ENCODE data around the gene CSNK1A1.
"Not testable (repeated sequence)": the region's sequence is repeated elsewhere in the genome, so short reads cannot be mapped to it uniquely, and the experiment has no call there.

Gene CSNK1A1

GRCh38 chr5:149452665-149453617, 98.3 kb downstream of the CSNK1A1 start:
- no peak for DNase-seq

DNA sequence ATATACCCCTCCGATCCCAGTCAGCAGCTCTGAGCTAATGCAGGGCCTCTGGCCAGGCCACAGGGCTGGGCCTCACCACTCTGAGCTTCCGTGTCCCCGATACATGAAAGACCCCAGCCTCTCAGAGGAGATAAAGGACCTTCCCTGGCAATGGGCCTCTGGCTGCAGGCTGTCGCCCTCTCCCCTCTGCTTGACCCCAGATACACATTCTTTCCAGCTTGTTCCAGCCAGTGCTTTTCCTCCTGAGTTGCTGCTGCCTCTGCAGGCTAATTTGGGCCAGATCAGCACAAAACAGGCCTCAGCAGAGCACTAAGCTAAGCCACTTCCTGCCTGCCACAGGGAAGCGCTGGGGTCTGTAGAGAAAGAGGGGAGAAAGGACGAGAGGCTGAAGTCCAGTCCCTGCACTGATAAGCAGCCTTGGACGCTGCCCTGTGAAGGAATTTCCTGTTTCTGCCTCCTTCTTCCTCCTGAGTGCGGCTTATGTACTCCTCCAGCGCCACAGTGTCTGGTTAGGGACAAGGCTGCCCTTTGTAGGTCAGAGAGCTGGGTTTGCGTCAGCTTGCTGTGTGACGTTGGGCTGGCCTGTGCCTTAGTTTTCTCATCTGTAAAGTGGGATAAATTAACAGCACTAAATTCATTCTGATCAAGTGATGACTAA, 99.1 kb downstream of the CSNK1A1 start:
- DNase-seq: no peak

GRCh38 chr5:149450199-149450598, 101.0 kb downstream of the CSNK1A1 start:
- no peak for DNase-seq

- DNase-seq: no peak
Observed at GRCh38 chr5:149448831-149449714, 102.2 kb downstream of the CSNK1A1 start.

- DNase-seq: no peak
Observed at GRCh38 chr5:149448431-149448830, 102.8 kb downstream of the CSNK1A1 start.

- DNase-seq: no peak
Observed at GRCh38 chr5:149447373-149448367, 103.6 kb downstream of the CSNK1A1 start.

DNA sequence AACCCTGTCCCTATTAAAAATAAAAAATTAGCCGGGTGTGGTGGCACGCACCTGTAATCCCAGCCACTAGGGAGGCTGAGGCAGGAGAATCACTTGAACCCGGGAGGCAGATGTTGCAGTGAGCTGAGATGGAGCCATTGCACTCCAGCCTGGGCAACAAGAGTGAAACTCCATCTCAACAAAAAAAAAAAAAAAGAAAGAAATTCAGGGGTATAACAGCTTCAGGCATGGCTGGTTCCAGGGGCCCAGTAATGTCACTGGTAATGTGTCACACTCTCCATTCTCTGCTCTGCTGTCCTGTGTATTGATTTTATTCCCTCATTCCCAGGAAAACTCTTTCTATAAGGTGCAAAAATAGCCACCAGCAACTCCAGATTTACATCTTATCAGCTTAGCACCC, 104.4 kb downstream of the CSNK1A1 start:
- DNase-seq: not testable (repeated sequence)

DNA sequence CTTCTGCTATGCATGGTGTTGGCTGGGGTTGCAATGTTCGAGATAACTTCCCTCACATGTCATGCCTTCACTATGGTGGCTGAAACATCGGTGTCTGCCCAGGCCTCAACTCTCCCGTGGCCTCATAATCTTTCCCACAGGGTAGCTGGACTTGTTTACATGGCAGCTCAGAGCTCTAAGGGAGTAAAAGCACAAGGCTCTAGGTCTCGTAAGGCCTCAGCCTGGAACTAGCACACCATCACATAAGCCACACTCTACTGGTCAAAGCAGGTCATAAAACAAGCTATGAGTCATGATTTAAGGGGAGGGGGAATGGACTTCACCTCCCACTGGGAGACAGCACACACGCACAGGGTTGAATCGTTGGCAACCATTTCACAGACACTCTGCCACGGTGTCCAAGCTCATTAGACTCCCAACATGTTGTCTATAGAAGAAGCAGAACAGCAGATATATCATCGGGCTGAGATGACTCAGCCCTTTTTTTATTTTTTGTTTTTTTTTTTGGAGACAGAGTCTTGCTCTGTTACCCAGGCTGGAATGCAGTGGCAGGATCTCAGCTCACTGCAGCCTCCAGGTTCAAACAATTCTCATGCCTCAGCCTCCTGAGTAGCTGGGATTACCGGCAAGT, 105.4 kb downstream of the CSNK1A1 start:
- no peak for DNase-seq

DNA sequence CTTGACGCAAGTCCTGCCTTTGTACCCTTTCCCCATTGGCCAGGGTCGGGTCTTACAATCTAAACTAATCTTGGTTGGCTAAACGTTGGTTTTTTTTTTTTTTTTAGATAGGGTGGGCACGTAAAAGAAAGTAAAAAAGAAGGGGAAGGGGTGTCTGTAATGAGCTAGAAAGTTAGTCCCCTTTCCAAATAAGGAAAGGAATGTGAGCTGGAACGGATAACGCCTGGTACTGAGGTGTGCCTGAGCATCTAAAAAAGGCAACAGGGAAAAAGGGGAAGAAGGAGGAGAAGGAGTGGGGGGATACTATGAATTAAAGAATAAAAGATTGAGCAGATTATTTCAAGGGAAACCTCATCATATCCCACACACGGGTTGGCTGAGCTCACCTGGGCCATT, 105.9 kb downstream of the CSNK1A1 start:
- no peak for DNase-seq

- DNase-seq: not testable (repeated sequence)
Observed at GRCh38 chr5:149444430-149444829, 106.8 kb downstream of the CSNK1A1 start.

GRCh38 chr5:149443210-149443609, 108.0 kb downstream of the CSNK1A1 start:
- DNase-seq: no peak

- no peak for DNase-seq
Observed at GRCh38 chr5:149442563-149443182, 108.6 kb downstream of the CSNK1A1 start.

All from NCI-H526 treated with DMSO at 0.1 percent for 48 hours (cell line).